Jurkat, Clone E6-1 (cell line): ENCODE data around the gene BMPR1B.
"Not testable (repeated sequence)": the region's sequence is repeated elsewhere in the genome, so short reads cannot be mapped to it uniquely, and the experiment has no call there.

Experiments used
- DNase-seq: peaks from one replicate; pipeline ENCODE4 v3.0.0-alpha.2; 2011; ENCODE audit warnings: low read depth, low spot score
- H3K4me3 ChIP-seq: 2 replicates; pipeline ENCODE4 v1.5.1; 2011; ENCODE audit warnings: mild to moderate bottlenecking, low read length, control low read depth, moderate library complexity

Gene BMPR1B

GRCh38 chr4:95093936-95094929, 336.5 kb downstream of the BMPR1B start:
- no peak overlapping the region for H3K4me3 ChIP-seq

GRCh38 chr4:95095348-95095974, 337.7 kb downstream of the BMPR1B start:
- DNase-seq: no peak

More at GRCh38 chr4:95093936-95094929, 336.5 kb downstream of the BMPR1B start:
- DNase-seq: no peak

GRCh38 chr4:95102162-95102790, 344.5 kb downstream of the BMPR1B start:
- H3K4me3 ChIP-seq: no peak overlapping the region
- DNase-seq: no peak

More at GRCh38 chr4:95095348-95095974, 337.7 kb downstream of the BMPR1B start:
- no peak overlapping the region for H3K4me3 ChIP-seq

- no peak for DNase-seq
- no peak overlapping the region for H3K4me3 ChIP-seq
Observed at GRCh38 chr4:95105112-95105511, 347.4 kb downstream of the BMPR1B start.

GRCh38 chr4:95105983-95106382, 348.2 kb downstream of the BMPR1B start:
- no peak overlapping the region for H3K4me3 ChIP-seq
- DNase-seq: no peak

GRCh38 chr4:95106408-95106928, 348.7 kb downstream of the BMPR1B start:
- no peak overlapping the region for H3K4me3 ChIP-seq
- no peak for DNase-seq

- no peak overlapping the region for H3K4me3 ChIP-seq
- no peak for DNase-seq
Observed at GRCh38 chr4:95107004-95107403, 349.2 kb downstream of the BMPR1B start.

- no peak overlapping the region for H3K4me3 ChIP-seq
- no peak for DNase-seq
Observed at GRCh38 chr4:95107635-95108034, 349.9 kb downstream of the BMPR1B start.

- no peak for DNase-seq
- H3K4me3 ChIP-seq: no peak overlapping the region
Observed at GRCh38 chr4:95108883-95109421, 351.2 kb downstream of the BMPR1B start.

- no peak for DNase-seq
Observed at GRCh38 chr4:95114521-95114920, 356.8 kb downstream of the BMPR1B start.

GRCh38 chr4:95118497-95118896, 360.7 kb downstream of the BMPR1B start:
- H3K4me3 ChIP-seq: no peak overlapping the region
- DNase-seq: no peak

More at GRCh38 chr4:95114521-95114920, 356.8 kb downstream of the BMPR1B start:
- no peak overlapping the region for H3K4me3 ChIP-seq

GRCh38 chr4:95120456-95120855, 362.7 kb downstream of the BMPR1B start:
- no peak overlapping the region for H3K4me3 ChIP-seq
- DNase-seq: no peak

- no peak for DNase-seq
- H3K4me3 ChIP-seq: no peak overlapping the region
Observed at GRCh38 chr4:95122001-95122400, 364.2 kb downstream of the BMPR1B start.

GRCh38 chr4:95124906-95125504, 367.2 kb downstream of the BMPR1B start:
- no peak for DNase-seq
- H3K4me3 ChIP-seq: no peak overlapping the region

- H3K4me3 ChIP-seq: no peak overlapping the region
- DNase-seq: no peak
Observed at GRCh38 chr4:95129031-95129430, 371.3 kb downstream of the BMPR1B start.

- DNase-seq: no peak
- H3K4me3 ChIP-seq: no peak overlapping the region
Observed at GRCh38 chr4:95129821-95130311, 372.1 kb downstream of the BMPR1B start.

GRCh38 chr4:95134016-95134415, 376.3 kb downstream of the BMPR1B start:
- DNase-seq, H3K4me3 ChIP-seq: not testable (repeated sequence)

GRCh38 chr4:95139424-95139823, 381.7 kb downstream of the BMPR1B start:
- not testable (repeated sequence) for H3K4me3 ChIP-seq, DNase-seq

GRCh38 chr4:95141361-95141760, 383.6 kb downstream of the BMPR1B start:
- DNase-seq: no peak
- H3K4me3 ChIP-seq: no peak overlapping the region
